Measurements from ENCODE around the gene PEAR1. TPM values are rescaled to one million over a fixed set of nuclear protein-coding genes. Genes with fewer than 3 reads are reported as not detected.

PEAR1 gene
- total and polyA plus RNA-seq, 2 donors (not counting 1 experiment from before 2014, with no cell fraction given): 2.6 to 41.5 TPM

DNA sequence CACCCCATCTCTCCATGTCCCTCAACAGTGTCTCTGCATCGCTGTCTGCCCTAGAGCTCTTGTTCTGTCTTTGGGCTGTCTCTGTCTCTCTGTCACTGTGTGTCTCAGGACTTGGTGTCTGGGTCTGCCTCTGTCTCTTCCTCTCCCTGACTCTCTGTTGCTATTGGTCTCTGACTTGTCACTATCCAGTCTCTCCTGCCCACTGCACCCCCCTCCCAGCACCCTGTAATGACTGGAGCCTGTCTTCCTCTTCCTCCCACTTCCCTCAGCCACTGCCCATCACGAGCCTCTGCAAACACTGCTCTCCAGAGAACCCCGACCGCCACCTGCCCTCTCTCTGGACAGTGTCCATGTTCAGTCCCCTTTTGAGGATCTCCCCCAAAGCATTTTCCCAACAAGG lies 12.1 kb downstream of the PEAR1 start:
- no peak overlapping the region for H3K4me2 ChIP-seq (ENCODE audit: extremely low read depth, insufficient read depth, low read length)
- peaks cover 47% of the 10 kb centered on the region for H3K4me1 ChIP-seq (ENCODE audit: control insufficient read depth, extremely low read depth, insufficient read depth, low read length)
- H3K9me3 ChIP-seq (ENCODE audit: control insufficient read depth, insufficient read depth, low read depth, low read length): no peaks in the 10 kb centered on the region
- H2AFZ ChIP-seq (ENCODE audit: low read length): no peak overlapping the region
- no peak overlapping the region for H3K9ac ChIP-seq (ENCODE audit: insufficient read depth, low read length)
- peaks cover 50% of the 10 kb centered on the region for H3K79me2 ChIP-seq (ENCODE audit: control insufficient read depth, insufficient read depth, low read length)
- peaks cover 36% of the 10 kb centered on the region for H3K36me3 ChIP-seq (ENCODE audit: control insufficient read depth, insufficient read depth, low read length)
- no peaks in the 10 kb centered on the region for H4K20me1 ChIP-seq (ENCODE audit: control insufficient read depth, extremely low read depth, insufficient read depth, low read length)
- no peak for DNase-seq (ENCODE audit: low read depth in 2 of 2)
- no peak for TF ChIP-seq EZH2 (IDR thresholded peaks at IDR 0.05; ENCODE audit: low read length, missing control alignments)
- TF ChIP-seq, protein P1, sequence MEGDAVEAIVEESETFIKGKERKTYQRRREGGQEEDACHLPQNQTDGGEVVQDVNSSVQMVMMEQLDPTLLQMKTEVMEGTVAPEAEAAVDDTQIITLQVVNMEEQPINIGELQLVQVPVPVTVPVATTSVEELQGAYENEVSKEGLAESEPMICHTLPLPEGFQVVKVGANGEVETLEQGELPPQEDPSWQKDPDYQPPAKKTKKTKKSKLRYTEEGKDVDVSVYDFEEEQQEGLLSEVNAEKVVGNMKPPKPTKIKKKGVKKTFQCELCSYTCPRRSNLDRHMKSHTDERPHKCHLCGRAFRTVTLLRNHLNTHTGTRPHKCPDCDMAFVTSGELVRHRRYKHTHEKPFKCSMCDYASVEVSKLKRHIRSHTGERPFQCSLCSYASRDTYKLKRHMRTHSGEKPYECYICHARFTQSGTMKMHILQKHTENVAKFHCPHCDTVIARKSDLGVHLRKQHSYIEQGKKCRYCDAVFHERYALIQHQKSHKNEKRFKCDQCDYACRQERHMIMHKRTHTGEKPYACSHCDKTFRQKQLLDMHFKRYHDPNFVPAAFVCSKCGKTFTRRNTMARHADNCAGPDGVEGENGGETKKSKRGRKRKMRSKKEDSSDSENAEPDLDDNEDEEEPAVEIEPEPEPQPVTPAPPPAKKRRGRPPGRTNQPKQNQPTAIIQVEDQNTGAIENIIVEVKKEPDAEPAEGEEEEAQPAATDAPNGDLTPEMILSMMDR (conservative IDR thresholded peaks at IDR 0.05 in 1 of 2, IDR thresholded peaks at IDR 0.05 in 1 of 2; ENCODE audit: low read depth in 1 of 2, low read length in 2 of 2): no peak
- H3K27me3 ChIP-seq (ENCODE audit: control insufficient read depth, insufficient read depth, low read length): no peaks in the 10 kb centered on the region
- H3K27ac ChIP-seq (ENCODE audit: insufficient read depth, low read length): no peak overlapping the region
- H3K4me3 ChIP-seq (replicated peaks in 1 of 4; ENCODE audit: control extremely low read depth in 1 of 4, insufficient read depth in 1 of 4, low read depth in 3 of 4, low read length in 4 of 4): no peak overlapping the region

DNA sequence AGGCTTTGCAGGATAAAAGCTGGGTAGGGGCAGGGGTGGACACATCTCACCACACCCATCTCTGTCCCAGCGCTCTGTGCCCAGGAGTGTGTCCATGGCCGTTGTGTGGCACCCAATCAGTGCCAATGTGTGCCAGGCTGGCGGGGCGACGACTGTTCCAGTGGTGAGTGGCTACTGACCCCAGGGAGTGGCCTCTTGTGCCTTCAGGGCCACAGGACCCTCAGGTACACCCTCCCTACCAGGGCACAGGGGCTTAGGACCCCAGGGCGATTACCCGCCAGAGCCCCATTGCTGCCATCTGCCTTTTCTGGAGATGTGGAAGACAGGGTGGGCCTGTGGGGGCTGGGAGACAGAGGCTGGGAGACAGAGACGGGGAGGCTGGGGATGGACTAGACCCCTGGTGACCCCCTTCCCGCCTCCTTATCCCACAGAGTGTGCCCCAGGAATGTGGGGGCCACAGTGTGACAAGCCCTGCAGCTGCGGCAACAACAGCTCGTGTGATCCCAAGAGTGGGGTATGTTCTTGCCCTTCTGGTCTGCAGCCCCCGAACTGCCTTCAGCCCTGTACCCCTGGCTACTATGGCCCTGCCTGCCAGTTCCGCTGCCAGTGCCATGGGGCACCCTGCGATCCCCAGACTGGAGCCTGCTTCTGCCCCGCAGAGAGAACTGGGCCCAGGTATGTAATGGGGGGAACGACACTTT lies 12.8 kb downstream of the PEAR1 start:
- H3K79me2 ChIP-seq (ENCODE audit: control insufficient read depth, insufficient read depth, low read length): peaks cover 43% of the 10 kb centered on the region
- no peak overlapping the region for H3K4me3 ChIP-seq (replicated peaks in 1 of 4; ENCODE audit: control extremely low read depth in 1 of 4, insufficient read depth in 1 of 4, low read depth in 3 of 4, low read length in 4 of 4)
- no peak for TF ChIP-seq EZH2 (IDR thresholded peaks at IDR 0.05; ENCODE audit: low read length, missing control alignments)
- TF ChIP-seq, protein P1 (conservative IDR thresholded peaks at IDR 0.05 in 1 of 2, IDR thresholded peaks at IDR 0.05 in 1 of 2; ENCODE audit: low read depth in 1 of 2, low read length in 2 of 2): no peak
- peaks cover 42% of the 10 kb centered on the region for H3K4me1 ChIP-seq (ENCODE audit: control insufficient read depth, extremely low read depth, insufficient read depth, low read length)
- H3K36me3 ChIP-seq (ENCODE audit: control insufficient read depth, insufficient read depth, low read length): peaks cover 37% of the 10 kb centered on the region
- no peak for DNase-seq (ENCODE audit: low read depth in 2 of 2)
- no peak overlapping the region for H2AFZ ChIP-seq (ENCODE audit: low read length)
- H3K4me2 ChIP-seq (ENCODE audit: extremely low read depth, insufficient read depth, low read length): no peak overlapping the region
- no peaks in the 10 kb centered on the region for H3K9me3 ChIP-seq (ENCODE audit: control insufficient read depth, insufficient read depth, low read depth, low read length)
- H3K27ac ChIP-seq (ENCODE audit: insufficient read depth, low read length): peak overlapping the region; percentile 34
- no peaks in the 10 kb centered on the region for H4K20me1 ChIP-seq (ENCODE audit: control insufficient read depth, extremely low read depth, insufficient read depth, low read length)
- no peak overlapping the region for H3K9ac ChIP-seq (ENCODE audit: insufficient read depth, low read length)
- H3K27me3 ChIP-seq (ENCODE audit: control insufficient read depth, insufficient read depth, low read length): no peaks in the 10 kb centered on the region

DNA sequence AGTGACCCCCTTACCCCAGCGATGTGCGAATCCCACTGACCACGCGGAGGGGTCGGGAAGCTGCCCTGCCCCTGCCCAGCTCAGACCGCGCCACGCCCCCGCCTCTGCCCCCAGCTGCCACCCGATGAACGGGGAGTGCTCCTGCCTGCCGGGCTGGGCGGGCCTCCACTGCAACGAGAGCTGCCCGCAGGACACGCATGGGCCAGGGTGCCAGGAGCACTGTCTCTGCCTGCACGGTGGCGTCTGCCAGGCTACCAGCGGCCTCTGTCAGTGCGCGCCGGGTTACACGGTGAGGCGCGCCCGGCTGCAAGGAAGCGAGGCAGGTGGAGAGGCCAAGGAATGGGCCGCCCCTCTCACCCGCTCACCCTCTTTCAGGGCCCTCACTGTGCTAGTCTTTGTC lies 15.0 kb downstream of the PEAR1 start:
- no peak overlapping the region for H3K4me2 ChIP-seq (ENCODE audit: extremely low read depth, insufficient read depth, low read length)
- no peak overlapping the region for H3K9ac ChIP-seq (ENCODE audit: insufficient read depth, low read length)
- H2AFZ ChIP-seq (ENCODE audit: low read length): no peak overlapping the region
- no peak for DNase-seq (ENCODE audit: low read depth in 2 of 2)
- H3K79me2 ChIP-seq (ENCODE audit: control insufficient read depth, insufficient read depth, low read length): peaks cover 23% of the 10 kb centered on the region
- peaks cover 41% of the 10 kb centered on the region for H3K36me3 ChIP-seq (ENCODE audit: control insufficient read depth, insufficient read depth, low read length)
- H3K9me3 ChIP-seq (ENCODE audit: control insufficient read depth, insufficient read depth, low read depth, low read length): no peaks in the 10 kb centered on the region
- no peaks in the 10 kb centered on the region for H3K27me3 ChIP-seq (ENCODE audit: control insufficient read depth, insufficient read depth, low read length)
- H4K20me1 ChIP-seq (ENCODE audit: control insufficient read depth, extremely low read depth, insufficient read depth, low read length): no peaks in the 10 kb centered on the region
- H3K27ac ChIP-seq (ENCODE audit: insufficient read depth, low read length): no peak overlapping the region
- peaks cover 34% of the 10 kb centered on the region for H3K4me1 ChIP-seq (ENCODE audit: control insufficient read depth, extremely low read depth, insufficient read depth, low read length)
- H3K4me3 ChIP-seq (replicated peaks in 1 of 4; ENCODE audit: control extremely low read depth in 1 of 4, insufficient read depth in 1 of 4, low read depth in 3 of 4, low read length in 4 of 4): no peak overlapping the region
- TF ChIP-seq, protein P1 (conservative IDR thresholded peaks at IDR 0.05 in 1 of 2, IDR thresholded peaks at IDR 0.05 in 1 of 2; ENCODE audit: low read depth in 1 of 2, low read length in 2 of 2): no peak
- no peak for TF ChIP-seq EZH2 (IDR thresholded peaks at IDR 0.05; ENCODE audit: low read length, missing control alignments)

Data from fibroblast of lung (primary cell).